GM18861 (cell line): ENCODE measurements around the gene TMEM31.
"Not testable (repeated sequence)": the region's sequence is repeated elsewhere in the genome, so short reads cannot be mapped to it uniquely, and the experiment has no call there.

Experiments used
- ATAC-seq: cut with Tn5 transposase; IDR thresholded peaks from one replicate; pipeline ENCODE4 v1.9.1; 2021; ENCODE audit not compliant: unreplicated experiment

The TMEM31 gene

DNA sequence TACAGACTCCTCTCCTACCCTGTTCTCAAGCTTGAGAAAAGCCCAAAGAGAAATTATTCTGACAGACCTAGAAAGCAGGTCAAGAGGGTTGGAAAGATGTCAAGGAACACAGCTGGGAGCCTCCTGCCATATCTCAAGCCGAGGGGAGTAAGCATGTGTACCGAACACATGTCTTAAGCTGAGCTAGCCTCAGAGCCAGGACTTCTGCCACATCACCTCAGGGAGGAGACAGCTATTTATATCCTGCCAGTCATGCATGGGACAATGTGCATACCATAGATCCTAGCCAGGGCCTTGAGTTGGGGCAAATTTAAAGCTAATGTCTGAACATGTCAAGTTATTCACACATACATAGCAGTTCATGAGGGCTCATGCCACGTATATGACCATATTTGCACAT lies 11.8 kb downstream of the TMEM31 start:
- no peak for ATAC-seq

DNA sequence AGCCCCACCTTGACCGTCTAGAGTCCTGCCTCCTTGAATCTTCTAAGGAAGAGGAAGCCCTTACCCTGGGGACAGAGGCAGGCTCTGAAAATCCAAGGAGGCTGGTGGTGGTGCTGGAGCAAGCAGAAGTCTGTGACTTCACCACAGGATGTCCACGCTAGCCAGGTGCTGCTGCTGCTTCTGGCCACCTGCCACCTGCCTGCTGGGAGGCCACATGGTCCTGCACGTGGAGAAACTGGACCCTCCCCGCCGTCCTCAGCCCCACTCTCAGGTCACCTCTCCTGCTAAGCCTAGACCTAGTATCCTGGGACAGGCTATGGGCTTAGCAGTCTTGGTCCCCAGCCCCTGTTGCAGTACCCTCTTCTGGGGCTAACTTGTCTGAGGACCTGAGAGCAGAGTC lies 15.8 kb downstream of the TMEM31 start:
- no peak for ATAC-seq

DNA sequence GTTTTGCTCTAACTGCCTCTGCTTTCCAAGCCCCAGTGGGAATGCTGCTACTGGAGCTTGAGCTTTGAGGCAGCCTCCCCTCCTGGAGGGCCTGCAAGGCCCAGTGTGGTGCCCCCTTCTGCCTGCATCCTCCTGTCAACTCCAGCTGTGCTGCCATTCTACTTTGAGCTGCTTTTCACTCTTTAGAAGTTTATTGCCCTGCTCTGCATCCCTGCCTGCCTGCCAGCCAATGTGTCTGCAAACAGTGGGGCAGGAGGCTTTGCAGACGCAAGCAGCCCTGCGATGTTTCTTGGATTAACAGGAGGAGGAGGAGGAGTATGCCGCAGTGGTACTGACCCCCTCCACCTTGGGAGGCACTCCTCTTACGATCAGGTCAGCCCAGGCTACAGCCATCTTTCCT lies 16.4 kb downstream of the TMEM31 start:
- no peak for ATAC-seq

DNA sequence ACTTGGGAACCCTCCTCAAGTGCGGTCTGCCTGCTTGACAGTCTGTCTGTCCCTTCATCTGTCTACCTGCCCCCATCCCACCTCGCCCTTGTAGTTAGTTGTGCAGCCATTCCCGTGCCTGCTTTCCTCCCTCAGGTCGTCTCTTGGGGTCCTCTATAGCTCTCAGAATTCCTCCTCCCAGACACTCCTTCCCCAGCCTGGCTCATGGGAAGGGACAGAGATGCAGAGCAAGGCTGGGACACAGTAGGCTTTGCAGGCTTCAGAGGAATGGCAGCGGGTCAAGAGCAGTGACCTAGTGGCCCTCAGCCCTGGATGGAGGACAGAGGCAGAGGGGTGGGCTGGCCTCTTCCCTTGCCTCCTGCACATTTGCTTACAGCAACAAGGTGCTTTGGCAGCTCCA lies 18.3 kb downstream of the TMEM31 start:
- no peak for ATAC-seq

DNA sequence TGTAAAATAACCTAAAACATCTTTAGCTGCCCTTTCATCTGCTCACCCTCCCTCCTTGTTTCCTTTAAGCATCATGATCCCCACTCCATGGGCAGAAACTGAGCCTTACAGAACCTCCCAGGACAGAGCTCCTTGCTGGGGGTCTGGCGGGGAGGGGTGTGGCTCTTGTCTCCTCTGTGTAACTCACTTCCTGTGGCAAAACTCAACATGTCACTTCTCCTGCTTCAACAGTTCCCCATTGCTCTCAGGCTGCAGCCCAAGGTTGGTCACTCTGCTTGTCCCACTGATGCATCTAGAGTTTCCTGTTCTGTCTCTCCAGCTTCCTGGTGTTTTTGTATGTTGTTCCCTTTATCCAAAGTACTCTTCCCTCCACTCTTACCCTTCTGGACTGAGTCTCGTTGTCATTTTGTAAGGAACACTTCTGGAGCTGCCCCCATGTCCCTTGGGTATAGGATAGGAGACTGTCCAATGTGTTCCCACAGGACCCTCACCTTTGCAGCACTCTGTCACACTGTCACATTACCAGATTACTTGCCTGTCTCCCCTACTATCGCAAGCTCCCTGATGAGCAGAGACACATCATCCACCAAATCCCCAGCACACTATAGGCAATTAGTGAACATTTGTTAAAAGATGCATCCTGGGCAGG lies 19.6 kb downstream of the TMEM31 start:
- ATAC-seq, result no peak

DNA sequence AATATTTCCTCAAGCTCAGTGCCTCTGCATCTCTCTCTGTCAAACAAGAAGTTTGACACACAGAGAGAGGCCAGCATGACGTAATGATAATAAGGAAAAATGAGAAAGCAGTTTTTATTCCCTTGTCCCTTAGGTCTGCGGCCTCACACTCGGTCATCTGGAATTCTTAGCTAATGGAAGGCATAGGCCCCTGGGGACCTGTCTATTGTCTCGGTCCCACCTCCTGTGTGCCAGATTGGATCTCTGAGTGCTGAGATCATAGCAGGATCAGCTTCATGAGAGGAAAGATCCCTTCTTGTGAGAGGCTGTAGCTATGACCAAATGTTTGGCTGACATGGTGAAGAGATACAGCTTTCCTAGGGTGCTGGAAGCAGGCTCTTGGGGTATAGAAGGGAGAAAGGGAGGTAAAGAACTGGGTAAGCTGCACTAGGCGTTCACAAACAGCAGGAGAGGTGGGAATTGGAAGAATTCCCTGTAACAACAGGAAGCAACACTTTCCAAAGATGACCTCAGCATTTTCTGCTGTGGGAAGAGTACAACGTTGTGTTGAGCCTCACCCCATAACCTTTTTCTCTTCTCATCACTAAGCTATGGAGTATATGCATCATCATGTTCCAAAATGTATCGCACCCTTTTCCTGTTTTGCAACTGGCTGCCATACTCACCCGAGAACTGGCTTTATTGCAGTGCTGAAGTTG lies 20.2 kb downstream of the TMEM31 start:
- ATAC-seq, result no peak

DNA sequence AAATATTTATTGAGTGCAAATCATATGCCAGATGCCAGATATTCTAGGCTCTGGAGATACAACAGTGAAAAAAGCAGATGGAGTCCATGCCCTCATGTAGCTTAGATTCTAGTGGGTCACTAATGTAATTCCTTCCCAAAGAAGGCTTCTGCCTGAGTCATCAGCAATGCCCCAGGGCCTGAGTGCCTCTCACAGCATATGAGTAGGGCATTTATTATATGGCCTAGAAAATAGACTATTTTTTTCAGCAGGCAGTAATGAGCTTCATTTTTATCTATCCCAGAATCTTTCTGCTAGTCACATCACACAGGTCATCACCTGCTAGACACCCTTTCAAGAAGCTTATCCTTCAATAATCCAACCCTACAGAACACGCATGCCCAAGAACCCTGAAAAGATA lies 22.3 kb downstream of the TMEM31 start:
- ATAC-seq, result no peak

DNA sequence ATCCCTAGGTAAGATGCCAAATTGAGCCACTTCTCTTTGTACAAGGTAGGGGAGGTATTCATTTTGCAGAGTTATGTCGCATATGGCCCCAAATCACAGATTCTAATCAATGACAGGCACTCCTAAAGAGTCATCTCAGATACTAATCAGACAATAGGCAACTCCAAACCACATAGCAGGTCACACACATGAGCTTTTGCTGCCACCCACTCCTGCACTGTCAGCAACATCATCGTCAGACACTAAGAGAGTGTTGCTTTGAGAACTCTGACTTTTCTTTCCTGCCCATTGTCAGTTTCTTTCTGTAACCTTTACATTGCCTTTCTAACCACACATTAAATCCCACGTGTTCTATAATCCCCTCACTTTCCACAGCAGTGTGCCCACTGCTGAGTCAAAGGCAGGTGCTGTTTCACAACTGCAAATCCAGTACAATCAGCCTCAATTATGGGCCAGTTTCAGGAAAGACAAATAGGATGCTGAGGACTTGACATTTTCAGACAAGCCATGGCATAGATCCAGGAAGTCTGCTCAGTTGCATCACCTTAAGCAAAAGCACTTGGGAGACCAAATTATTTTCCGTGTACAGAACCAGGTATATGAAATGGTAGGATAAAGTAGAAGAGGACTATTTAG lies 23.5 kb downstream of the TMEM31 start:
- no peak for ATAC-seq

DNA sequence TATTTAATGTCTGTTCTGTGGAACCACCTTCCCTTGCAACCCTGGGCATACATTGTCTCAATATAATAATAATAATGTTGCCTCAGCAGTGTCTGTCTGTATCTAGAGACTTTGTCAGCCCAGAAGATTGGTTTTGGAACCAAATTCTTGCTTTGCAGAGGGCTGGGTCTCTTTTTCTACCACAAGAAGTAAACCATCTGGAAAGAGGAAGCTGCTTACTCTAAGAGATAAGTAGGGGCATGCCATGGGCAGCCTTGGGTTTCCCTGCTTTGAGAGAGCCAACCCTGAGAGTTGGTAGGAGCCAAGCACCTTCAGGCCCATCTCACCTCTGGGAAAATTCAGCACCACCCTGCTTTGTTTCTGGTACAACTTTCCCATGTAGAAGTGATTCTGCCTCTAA lies 27.0 kb downstream of the TMEM31 start:
- no peak for ATAC-seq

DNA sequence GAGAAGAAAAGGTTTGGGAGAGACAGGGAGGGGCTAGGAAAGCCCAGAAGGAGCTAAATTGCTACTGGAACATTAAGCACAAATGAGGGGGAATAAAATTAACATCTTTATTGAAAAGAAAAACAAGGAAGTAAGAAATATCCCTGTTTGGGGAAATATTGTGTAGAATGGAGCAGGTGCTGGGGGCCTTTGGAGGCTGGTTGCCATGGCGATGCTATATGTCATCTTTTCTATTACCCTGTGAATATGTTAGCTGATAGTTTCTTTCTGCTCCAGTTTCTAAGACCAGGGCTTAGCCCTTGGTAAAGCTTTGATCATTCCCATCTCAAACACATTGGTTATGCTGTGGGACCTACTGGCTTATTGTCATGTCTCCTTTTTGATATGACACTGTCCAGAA lies 28.7 kb downstream of the TMEM31 start:
- ATAC-seq, result no peak

DNA sequence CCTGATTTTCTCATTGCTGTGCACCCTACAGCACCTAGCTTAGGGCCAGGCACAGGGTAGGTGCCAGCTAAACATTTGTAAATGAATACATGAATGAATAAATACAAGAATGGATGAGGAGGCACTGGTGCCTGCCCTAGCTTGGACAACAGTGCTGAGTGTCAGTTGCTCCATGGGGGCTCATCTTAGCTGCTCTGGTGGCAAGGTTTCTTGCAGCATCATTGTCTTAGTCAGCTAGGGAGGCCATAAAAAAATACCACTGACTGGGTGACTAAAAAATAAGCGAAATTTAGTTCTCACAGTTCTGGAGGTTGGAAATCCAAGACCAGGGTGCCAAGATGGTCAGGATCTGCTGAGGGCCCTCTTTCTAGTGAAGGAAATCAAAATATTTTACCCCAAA lies 31.2 kb downstream of the TMEM31 start:
- ATAC-seq, result no peak

DNA sequence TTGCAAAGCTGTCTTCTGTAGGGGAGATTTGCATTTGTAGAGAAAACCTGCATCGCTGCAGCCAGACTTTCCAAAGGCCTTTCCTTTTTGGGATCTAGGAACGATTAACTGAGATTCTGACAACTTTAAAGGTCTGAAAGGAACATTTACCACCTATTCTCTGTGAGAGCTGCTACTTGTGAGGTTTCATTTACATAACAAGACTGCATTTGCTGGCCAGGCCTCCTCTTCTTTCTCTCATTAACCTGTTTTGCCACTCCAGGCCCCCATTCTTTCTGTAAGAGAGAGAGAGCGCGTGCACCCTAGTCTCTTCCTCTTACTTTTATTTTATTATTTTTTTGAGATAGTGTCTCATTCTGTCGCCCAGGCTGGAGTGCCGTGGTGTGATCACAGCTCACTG lies 31.6 kb downstream of the TMEM31 start:
- no peak for ATAC-seq

DNA sequence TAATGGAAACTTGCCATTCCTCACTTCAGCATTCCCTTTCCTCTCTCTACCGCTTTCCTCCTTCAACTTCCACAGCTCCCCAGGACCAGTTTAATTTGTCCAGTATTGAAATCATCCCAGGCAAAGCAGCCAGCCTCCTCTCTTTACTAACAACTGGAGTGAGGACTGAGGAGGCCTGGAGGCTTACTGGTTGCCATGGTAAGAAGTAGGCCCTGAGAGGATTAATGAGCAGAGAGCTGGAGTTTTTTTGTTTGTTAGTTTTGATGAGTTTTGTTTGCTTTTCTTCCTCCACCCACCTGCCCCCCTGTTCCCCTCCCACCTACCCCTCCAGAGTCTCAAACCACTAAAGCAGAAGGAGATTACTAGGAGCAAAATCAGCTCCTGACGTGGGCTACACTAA lies 36.5 kb downstream of the TMEM31 start:
- ATAC-seq, result no peak

DNA sequence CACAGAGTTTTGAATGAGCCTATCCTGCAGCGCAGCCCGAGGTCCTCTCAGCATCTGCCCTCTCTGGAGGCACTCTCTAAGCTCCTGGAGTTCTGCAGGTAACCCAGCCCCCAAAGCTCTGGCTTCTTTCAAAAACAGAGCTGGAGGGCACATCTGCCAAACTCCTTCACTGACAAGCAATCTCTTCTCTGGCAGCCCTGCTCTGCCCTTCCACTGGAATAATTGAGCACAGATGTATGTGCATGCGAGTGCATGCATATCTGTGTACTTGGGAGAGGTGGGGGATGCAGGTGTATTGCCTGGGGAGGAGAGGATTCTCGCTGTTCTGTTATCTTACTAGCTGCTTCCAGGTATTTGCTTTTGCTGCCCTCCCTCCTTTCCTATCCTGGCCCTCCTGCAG lies 43.7 kb downstream of the TMEM31 start:
- no peak for ATAC-seq

DNA sequence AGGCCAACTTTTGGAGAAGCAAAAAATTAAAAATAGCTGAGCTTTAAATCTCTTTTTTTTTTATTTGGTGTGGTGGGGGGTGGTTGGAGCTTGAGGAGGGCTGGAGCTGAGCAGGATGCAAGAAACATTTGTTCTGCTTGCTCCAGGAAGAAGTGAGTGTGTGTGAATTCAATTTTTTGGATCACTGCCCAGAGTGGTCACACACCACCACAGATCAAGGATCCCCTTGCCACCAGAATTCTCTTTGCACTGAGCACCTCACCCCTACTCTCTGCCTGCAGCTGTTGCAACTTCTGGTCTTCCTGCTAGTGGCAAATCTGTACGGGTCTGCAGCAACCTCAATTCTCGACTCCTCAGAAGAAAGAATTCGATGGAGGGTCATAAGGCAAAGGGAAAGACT lies 46.0 kb downstream of the TMEM31 start:
- ATAC-seq, result no peak

DNA sequence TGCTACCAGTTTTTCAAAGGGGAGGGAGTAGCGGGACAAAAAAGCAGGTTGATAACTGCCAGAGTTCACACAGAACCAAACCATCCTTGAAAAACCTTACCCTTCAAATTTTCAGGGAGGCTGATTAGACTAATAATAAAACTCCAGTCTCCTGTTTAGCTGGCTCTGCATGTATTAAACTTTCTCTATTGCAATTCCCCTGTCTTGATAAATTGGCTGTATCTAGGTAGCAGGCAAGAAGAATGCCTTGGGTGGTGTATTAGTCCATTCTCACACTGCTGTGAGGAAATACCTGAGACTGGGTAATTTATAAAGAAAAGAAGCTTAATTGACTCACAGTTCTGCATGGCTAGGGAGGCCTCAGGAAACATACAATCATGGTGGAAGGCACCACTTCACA lies 47.8 kb downstream of the TMEM31 start:
- no peak for ATAC-seq

DNA sequence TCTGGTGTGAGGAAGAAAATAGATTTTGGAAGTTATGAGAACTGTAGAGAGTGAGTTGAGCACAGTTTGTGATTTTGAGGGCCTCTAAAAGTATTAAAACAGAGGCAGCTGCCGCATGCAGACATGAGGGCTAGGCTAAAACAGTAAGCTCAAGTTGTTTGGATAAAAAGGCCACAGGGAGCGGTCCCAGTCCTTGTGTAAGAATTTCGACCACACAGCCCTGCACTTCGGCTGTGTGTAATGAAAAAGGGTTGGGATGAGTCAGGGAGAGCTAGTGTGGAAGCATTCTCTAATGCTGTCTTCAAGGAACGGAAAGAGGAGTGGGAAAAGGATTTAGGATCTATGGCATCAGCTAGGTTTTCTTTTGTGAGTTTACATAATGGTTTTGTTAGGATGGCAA lies 52.8 kb downstream of the TMEM31 start:
- ATAC-seq, result not testable (repeated sequence)
